Fibroblast of lung (primary cell): ENCODE measurements around the gene USP14. TPM values are rescaled to one million over a fixed set of nuclear protein-coding genes. Genes with fewer than 3 reads are reported as not detected.

Source experiments
- DNase-seq, 2 donors: peaks; one replicate each; pipeline versions ENCODE4 v3.0.0 to v3.0.0-alpha.2; 2010; ENCODE audit warnings: low read depth in 2 of 2
- H2AFZ ChIP-seq: 2 replicates; pipeline ENCODE4 v1.5.1; 2012; ENCODE audit warnings: low read length, control low read depth, inconsistent platforms
- H3K27ac ChIP-seq: 2 replicates; pipeline ENCODE4 v1.5.1; 2011; ENCODE audit warnings: low read length, control low read depth; ENCODE audit not compliant: insufficient read depth
- H3K27me3 ChIP-seq: 2 replicates; pipeline ENCODE4 v1.5.1; 2011; ENCODE audit warnings: mild to moderate bottlenecking, low read length; ENCODE audit not compliant: control insufficient read depth, insufficient read depth
- H3K36me3 ChIP-seq: 2 replicates; pipeline ENCODE4 v1.5.1; 2011; ENCODE audit warnings: low read length; ENCODE audit not compliant: control insufficient read depth, insufficient read depth
- H3K4me1 ChIP-seq: 2 replicates; pipeline ENCODE4 v1.5.1; 2011; ENCODE audit warnings: low read length; ENCODE audit not compliant: control insufficient read depth, insufficient read depth; ENCODE audit errors: extremely low read depth
- H3K4me2 ChIP-seq: 2 replicates; pipeline ENCODE4 v1.5.1; 2011; ENCODE audit warnings: low read length, control low read depth; ENCODE audit not compliant: insufficient read depth; ENCODE audit errors: extremely low read depth
- H3K4me3 ChIP-seq, 4 experiments: fragments of 200-600 bp in 1 of 4; sonication (generic) in 1 of 4; replicated peaks in 1 of 4; 2 replicates each; pipeline ENCODE4 v1.5.1; 2011 to 2016; ENCODE audit warnings: low read length in 4 of 4, low read depth in 3 of 4, mild to moderate bottlenecking in 3 of 4, control low read depth in 2 of 4, inconsistent platforms in 1 of 4, mixed read lengths in 1 of 4; ENCODE audit not compliant: insufficient read depth in 1 of 4; ENCODE audit errors: control extremely low read depth in 1 of 4
- H3K79me2 ChIP-seq: 2 replicates; pipeline ENCODE4 v1.5.1; 2012; ENCODE audit warnings: mild to moderate bottlenecking, low read length, inconsistent platforms; ENCODE audit not compliant: control insufficient read depth, insufficient read depth
- H3K9ac ChIP-seq: 2 replicates; pipeline ENCODE4 v1.5.1; 2011; ENCODE audit warnings: mild to moderate bottlenecking, low read length, control low read depth; ENCODE audit not compliant: insufficient read depth
- H3K9me3 ChIP-seq: 2 replicates; pipeline ENCODE4 v1.5.1; 2012; ENCODE audit warnings: low read depth, low read length; ENCODE audit not compliant: control insufficient read depth, insufficient read depth
- H4K20me1 ChIP-seq: 2 replicates; pipeline ENCODE4 v1.5.1; 2011; ENCODE audit warnings: low read length; ENCODE audit not compliant: control insufficient read depth, insufficient read depth; ENCODE audit errors: extremely low read depth
- EZH2 ChIP-seq: IDR thresholded peaks from 2 replicates; pipeline ENCODE4 v1.5.1; 2012; ENCODE audit warnings: low read length, control low read depth, mild to moderate bottlenecking; ENCODE audit errors: missing control alignments
- polyA plus RNA-seq, 2 donors: library from polyadenylated mRNA; depleted of rRNA in 1 of 2; stranded (reverse) in 1 of 2; unstranded in 1 of 2; fragments of >200 nt; gene quantifications; 2 replicates each; pipeline ENCODE4 v1.2.1, GENCODE V29; 2011 to 2012; ENCODE audit warnings: missing spikeins in 1 of 2
- total RNA-seq: library from RNA; depleted of rRNA; stranded (reverse); fragments of >200 nt; gene quantifications from 2 replicates; pipeline ENCODE4 v1.2.1, GENCODE V29; 2014
- TF ChIP-seq, protein P1 (sequence below), 2 donors: IDR thresholded peaks in 1 of 2; conservative IDR thresholded peaks in 1 of 2; 1 replicate in 1 of 2; 2 replicates in 1 of 2; pipeline ENCODE4 v1.5.1; 2011 to 2012; ENCODE audit warnings: low read length in 2 of 2, control low read depth in 1 of 2, inconsistent platforms in 1 of 2, low read depth in 1 of 2, mild to moderate bottlenecking in 1 of 2

Gene USP14
- total and polyA plus RNA-seq, 2 donors (not counting 1 experiment from before 2014, with no cell fraction given), result 21.5 to 39.5 TPM

DNA sequence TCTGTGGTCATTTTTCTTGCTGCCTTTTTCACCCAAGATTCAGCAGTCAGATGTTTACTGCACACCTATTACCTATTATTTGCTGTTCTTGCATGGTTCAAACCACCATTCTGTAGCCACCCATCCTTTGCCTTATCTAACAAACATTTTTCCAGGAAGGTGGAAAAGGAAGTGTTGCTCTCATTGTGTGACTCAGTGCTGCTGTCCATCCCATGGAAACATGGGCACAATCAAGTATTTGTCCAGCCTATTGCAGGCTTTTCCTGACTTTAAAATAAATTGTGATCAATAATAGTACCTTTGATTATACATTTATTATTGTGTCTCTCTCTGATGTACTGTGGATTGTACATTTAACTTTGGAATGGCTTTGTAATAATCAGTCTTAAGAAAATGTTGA, 53.2 kb downstream of the USP14 start:
- DNase-seq, result no peak
- Histone ChIP-seq H3K27me3 (no peaks in the 10 kb centered on the region), H3K4me3 (no peak overlapping the region), H4K20me1 (no peaks in the 10 kb centered on the region), H3K36me3 (peaks cover 8% of the 10 kb centered on the region), H3K27ac (no peak overlapping the region), H2AFZ (no peak overlapping the region), H3K9me3 (no peaks in the 10 kb centered on the region), H3K9ac (no peak overlapping the region), H3K79me2 (no peaks in the 10 kb centered on the region), H3K4me2 (no peak overlapping the region), H3K4me1 (no peaks in the 10 kb centered on the region)
- no peak for TF ChIP-seq EZH2
- TF ChIP-seq, protein P1, sequence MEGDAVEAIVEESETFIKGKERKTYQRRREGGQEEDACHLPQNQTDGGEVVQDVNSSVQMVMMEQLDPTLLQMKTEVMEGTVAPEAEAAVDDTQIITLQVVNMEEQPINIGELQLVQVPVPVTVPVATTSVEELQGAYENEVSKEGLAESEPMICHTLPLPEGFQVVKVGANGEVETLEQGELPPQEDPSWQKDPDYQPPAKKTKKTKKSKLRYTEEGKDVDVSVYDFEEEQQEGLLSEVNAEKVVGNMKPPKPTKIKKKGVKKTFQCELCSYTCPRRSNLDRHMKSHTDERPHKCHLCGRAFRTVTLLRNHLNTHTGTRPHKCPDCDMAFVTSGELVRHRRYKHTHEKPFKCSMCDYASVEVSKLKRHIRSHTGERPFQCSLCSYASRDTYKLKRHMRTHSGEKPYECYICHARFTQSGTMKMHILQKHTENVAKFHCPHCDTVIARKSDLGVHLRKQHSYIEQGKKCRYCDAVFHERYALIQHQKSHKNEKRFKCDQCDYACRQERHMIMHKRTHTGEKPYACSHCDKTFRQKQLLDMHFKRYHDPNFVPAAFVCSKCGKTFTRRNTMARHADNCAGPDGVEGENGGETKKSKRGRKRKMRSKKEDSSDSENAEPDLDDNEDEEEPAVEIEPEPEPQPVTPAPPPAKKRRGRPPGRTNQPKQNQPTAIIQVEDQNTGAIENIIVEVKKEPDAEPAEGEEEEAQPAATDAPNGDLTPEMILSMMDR (conservative IDR thresholded peaks at IDR 0.05 in 1 of 2, IDR thresholded peaks at IDR 0.05 in 1 of 2; ENCODE audit: low read depth in 1 of 2, low read length in 2 of 2), result no peak

DNA sequence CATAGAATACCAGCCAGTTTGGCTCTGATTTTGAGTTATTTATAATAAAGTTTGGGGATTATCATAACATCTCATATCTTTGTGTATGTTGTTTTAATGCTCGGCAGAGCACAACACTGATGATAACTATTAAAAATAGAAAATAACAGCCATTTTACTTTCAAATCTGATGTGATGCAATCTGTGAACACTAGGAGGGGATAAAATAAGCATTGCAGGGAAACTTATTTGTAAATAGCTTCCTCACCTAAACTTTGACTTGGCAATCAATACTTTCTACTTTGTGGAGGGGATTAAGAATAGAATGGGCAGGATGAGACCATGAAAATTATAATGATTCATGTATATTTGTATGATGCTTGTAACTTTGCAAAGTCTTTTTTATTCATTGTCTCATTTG, 54.4 kb downstream of the USP14 start:
- DNase-seq, result peak in 1 of 2 donors; percentile 11
- H4K20me1 ChIP-seq, result no peaks in the 10 kb centered on the region
- TF ChIP-seq, protein P1 (conservative IDR thresholded peaks at IDR 0.05 in 1 of 2, IDR thresholded peaks at IDR 0.05 in 1 of 2; ENCODE audit: low read depth in 1 of 2, low read length in 2 of 2), result peak in 1 of 2 donors; percentile 27
- TF ChIP-seq EZH2, result no peak
- H3K79me2 ChIP-seq, result no peaks in the 10 kb centered on the region
- no peaks in the 10 kb centered on the region for H3K9me3 ChIP-seq
- H3K27ac ChIP-seq, result no peak overlapping the region
- H2AFZ ChIP-seq, result no peak overlapping the region
- peaks cover 10% of the 10 kb centered on the region for H3K36me3 ChIP-seq
- H3K9ac ChIP-seq, result no peak overlapping the region
- no peak overlapping the region for H3K4me3 ChIP-seq
- H3K4me1 ChIP-seq, result no peaks in the 10 kb centered on the region
- H3K4me2 ChIP-seq, result no peak overlapping the region
- no peaks in the 10 kb centered on the region for H3K27me3 ChIP-seq

DNA sequence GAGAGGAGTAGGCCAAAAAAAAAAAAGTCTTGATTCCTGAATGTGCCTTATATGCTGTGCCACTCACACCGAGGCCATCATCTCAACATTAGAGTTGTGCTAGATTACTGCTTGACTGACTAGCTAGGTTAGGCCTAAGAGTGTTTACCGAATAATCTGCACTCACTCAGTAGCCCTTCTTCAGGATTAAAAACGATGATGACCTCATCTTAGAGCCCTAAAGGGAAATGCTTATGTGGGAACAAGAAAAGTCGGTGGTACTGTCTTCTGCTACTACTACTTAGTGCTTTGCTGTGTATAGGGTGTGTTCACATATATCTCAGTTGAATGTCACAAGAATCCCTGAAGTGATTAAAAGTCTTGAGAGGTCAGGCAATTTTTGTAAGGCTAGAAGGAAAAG, 55.1 kb downstream of the USP14 start:
- H3K9me3 ChIP-seq, result no peaks in the 10 kb centered on the region
- no peak overlapping the region for H3K4me2 ChIP-seq
- no peak overlapping the region for H2AFZ ChIP-seq
- H3K79me2 ChIP-seq, result no peaks in the 10 kb centered on the region
- no peak overlapping the region for H3K27ac ChIP-seq
- DNase-seq, result no peak
- TF ChIP-seq, protein P1 (conservative IDR thresholded peaks at IDR 0.05 in 1 of 2, IDR thresholded peaks at IDR 0.05 in 1 of 2; ENCODE audit: low read depth in 1 of 2, low read length in 2 of 2), result no peak
- no peak for TF ChIP-seq EZH2
- H3K4me3 ChIP-seq, result no peak overlapping the region
- H3K36me3 ChIP-seq, result peaks cover 10% of the 10 kb centered on the region
- H3K9ac ChIP-seq, result no peak overlapping the region
- H3K4me1 ChIP-seq, result no peaks in the 10 kb centered on the region
- H4K20me1 ChIP-seq, result no peaks in the 10 kb centered on the region
- H3K27me3 ChIP-seq, result no peaks in the 10 kb centered on the region
